PC-9 (cell line): Measurements from ENCODE around the gene BAX. TPM values are rescaled to one million over a fixed set of nuclear protein-coding genes. Genes with fewer than 3 reads are reported as not detected.

Experiments used
- BruUV-seq: library from RNA; stranded (reverse); fragments of 400-500 nt; replicated peaks from 2 replicates; lab custom pipeline; 2021; lab: Mats Ljungman, UMichigan
- CTCF ChIA-PET: fragments of 300-600 bp; sonication (Branson Sonifier 250); formaldehyde crosslinking; loops from one replicate; lab custom pipeline; 2022; ENCODE audit warnings: antibody characterized with exemption; lab: Charles Lee
- POLR2A ChIA-PET: fragments of 300-600 bp; sonication (Branson Sonifier 250); formaldehyde crosslinking; loops from one replicate; lab custom pipeline; 2022; ENCODE audit warnings: antibody characterized with exemption; ENCODE audit not compliant: unreplicated experiment; lab: Charles Lee
- DNase-seq, 2 experiments: peaks; one replicate each; pipeline versions ENCODE4 v3.0.0 to v3.0.0-alpha.2; 2015 to 2022; ENCODE audit warnings: mixed read lengths in 1 of 2
- H2AFZ ChIP-seq: fragments of 200-600 bp; sonication (generic); 2 replicates; pipeline ENCODE4 v1.8.1; 2017; ENCODE audit warnings: antibody characterized with exemption
- H3F3A ChIP-seq: fragments of 200-600 bp; sonication (generic); 2 replicates; pipeline ENCODE4 v1.8.1; 2017; ENCODE audit warnings: antibody characterized with exemption, mild to moderate bottlenecking, low read depth; ENCODE audit not compliant: insufficient read depth
- H3K27ac ChIP-seq: fragments of 200-600 bp; sonication (generic); 2 replicates; pipeline ENCODE4 v1.6.1; 2016; ENCODE audit warnings: mixed run types
- H3K27me3 ChIP-seq: fragments of 200-600 bp; sonication (generic); 2 replicates; pipeline ENCODE4 v1.6.1; 2016; ENCODE audit warnings: low read depth, mixed run types; ENCODE audit not compliant: insufficient read depth
- H3K36me3 ChIP-seq: fragments of 200-600 bp; sonication (generic); 2 replicates; pipeline ENCODE4 v1.6.1; 2016; ENCODE audit warnings: low read depth, mixed run types
- H3K4me1 ChIP-seq: fragments of 200-600 bp; sonication (generic); replicated peaks from 2 replicates; pipeline ENCODE4 v1.6.1; 2016; ENCODE audit warnings: mixed run types; ENCODE audit not compliant: insufficient read depth
- H3K4me2 ChIP-seq: fragments of 200-600 bp; sonication (generic); 2 replicates; pipeline ENCODE4 v1.6.1; 2017; ENCODE audit warnings: mixed run types
- H3K4me3 ChIP-seq: fragments of 200-600 bp; sonication (generic); 2 replicates; pipeline ENCODE4 v1.6.1; 2016; ENCODE audit warnings: mixed run types
- H3K79me2 ChIP-seq: fragments of 200-600 bp; sonication (generic); 2 replicates; pipeline ENCODE4 v1.6.1; 2017; ENCODE audit warnings: low read depth, mixed run types
- H3K9me2 ChIP-seq: fragments of 200-600 bp; sonication (generic); 2 replicates; pipeline ENCODE4 v1.8.1; 2017; ENCODE audit warnings: mild to moderate bottlenecking; ENCODE audit not compliant: insufficient read depth
- H3K9me3 ChIP-seq: fragments of 200-600 bp; sonication (generic); 2 replicates; pipeline ENCODE4 v1.8.1; 2016; ENCODE audit warnings: low read depth; ENCODE audit not compliant: insufficient read depth
- H4K20me1 ChIP-seq: fragments of 200-600 bp; sonication (generic); 2 replicates; pipeline ENCODE4 v1.8.1; 2017; ENCODE audit not compliant: insufficient read depth
- EZH2 ChIP-seq: fragments of 200-600 bp; sonication (generic); IDR thresholded peaks from 2 replicates; pipeline ENCODE4 v1.8.0; 2017; ENCODE audit warnings: antibody characterized with exemption, low read depth
- intact Hi-C: fragments of 100-400 bp; cut with micrococcal nuclease; formaldehyde crosslinking; loops from one replicate; pipeline ENCODE4 v1.10.0; 2022; ENCODE audit not compliant: unreplicated experiment
- total RNA-seq: library from RNA; stranded (reverse); gene quantifications from 2 replicates; pipeline ENCODE4 v1.2.3, GENCODE V29; 2021
- TF ChIP-seq, protein P1 (sequence below): fragments of 200-600 bp; sonication (generic); conservative IDR thresholded peaks from 2 replicates; pipeline ENCODE4 v1.6.1; 2017; ENCODE audit warnings: mixed run types, antibody characterized with exemption, mild to moderate bottlenecking, moderate library complexity

BAX gene
- total RNA-seq, 1 experiment from 2014 or later, result 140 TPM

DNA sequence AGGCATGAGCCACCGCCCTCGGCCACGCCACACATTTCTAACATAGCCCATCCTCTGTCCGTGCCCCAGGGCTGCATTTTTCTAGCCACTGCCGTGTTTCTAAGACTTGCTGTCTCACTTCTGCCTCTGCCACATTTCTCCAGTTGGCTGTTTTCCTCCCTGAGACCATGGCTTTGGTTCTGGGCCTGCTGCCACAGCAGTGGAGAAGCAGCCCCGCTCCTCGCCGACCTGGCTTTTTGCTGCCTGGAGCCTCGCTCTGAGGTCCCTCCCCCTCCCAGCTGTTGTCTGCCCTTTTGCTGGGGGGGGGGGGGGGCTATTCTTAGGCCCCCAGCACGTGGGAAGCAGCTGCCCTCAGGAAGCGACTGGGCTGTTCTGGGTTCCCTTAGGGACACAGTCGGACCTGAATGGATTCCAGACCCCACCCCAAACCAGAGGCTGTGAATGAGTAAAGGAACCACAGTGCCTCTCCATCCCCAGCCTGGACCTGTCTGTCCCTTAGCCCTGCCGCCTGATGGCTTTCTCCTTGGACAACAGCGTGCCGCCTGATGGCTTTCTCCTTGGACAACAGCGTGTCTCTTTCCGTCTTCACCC, 35.1 kb downstream of the BAX start:
- TF ChIP-seq EZH2, result no peak
- TF ChIP-seq, protein P1, sequence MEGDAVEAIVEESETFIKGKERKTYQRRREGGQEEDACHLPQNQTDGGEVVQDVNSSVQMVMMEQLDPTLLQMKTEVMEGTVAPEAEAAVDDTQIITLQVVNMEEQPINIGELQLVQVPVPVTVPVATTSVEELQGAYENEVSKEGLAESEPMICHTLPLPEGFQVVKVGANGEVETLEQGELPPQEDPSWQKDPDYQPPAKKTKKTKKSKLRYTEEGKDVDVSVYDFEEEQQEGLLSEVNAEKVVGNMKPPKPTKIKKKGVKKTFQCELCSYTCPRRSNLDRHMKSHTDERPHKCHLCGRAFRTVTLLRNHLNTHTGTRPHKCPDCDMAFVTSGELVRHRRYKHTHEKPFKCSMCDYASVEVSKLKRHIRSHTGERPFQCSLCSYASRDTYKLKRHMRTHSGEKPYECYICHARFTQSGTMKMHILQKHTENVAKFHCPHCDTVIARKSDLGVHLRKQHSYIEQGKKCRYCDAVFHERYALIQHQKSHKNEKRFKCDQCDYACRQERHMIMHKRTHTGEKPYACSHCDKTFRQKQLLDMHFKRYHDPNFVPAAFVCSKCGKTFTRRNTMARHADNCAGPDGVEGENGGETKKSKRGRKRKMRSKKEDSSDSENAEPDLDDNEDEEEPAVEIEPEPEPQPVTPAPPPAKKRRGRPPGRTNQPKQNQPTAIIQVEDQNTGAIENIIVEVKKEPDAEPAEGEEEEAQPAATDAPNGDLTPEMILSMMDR, result no peak
- no peak overlapping the region for H2AFZ ChIP-seq
- H3F3A ChIP-seq, result peaks cover 14% of the 10 kb centered on the region
- no peaks in the 10 kb centered on the region; the same call in 1 of the 2 replicates for H4K20me1 ChIP-seq
- ChIA-PET CTCF (no interaction called here), POLR2A (no interaction called here)
- BruUV-seq, result no TSS peak
- H3K27me3 ChIP-seq, result no peaks in the 10 kb centered on the region
- intact Hi-C loops, result loop anchor here (5.0 to 10.0 kb wide), 3 partner anchors 192 to 655 kb away; partner anchors contain the start of genes CA11, RRAS and SCAF1
- no peak overlapping the region for H3K27ac ChIP-seq
- H3K9me3 ChIP-seq, result no peaks in the 10 kb centered on the region
- no peak overlapping the region for H3K4me3 ChIP-seq
- peaks cover 7% of the 10 kb centered on the region; the same call in 1 of the 2 replicates for H3K36me3 ChIP-seq
- H3K9me2 ChIP-seq, result no peaks in the 10 kb centered on the region
- no peak overlapping the region for H3K4me2 ChIP-seq
- DNase-seq, result no peak
- peaks cover 39% of the 10 kb centered on the region for H3K79me2 ChIP-seq
- H3K4me1 ChIP-seq, result peaks cover 9% of the 10 kb centered on the region

DNA sequence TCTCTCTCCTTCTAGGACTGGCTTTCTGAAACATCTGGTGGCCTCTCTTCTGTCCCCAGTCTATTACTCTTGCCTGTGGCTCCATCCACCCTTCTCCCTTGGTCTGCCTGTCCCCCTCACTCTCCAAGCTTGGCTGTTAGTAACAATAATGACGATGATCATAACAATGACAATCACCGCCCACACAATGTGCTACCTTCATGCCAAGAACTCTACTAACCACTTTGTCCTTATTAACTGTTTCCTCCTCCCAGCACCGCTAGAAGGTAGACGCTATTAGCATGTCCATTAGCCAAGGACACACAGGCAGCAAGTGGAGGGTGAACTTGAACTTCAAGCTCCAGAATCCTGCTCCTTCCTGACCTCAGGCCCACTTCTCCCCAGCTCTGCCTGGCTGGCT, 35.7 kb downstream of the BAX start:
- Histone ChIP-seq H4K20me1 (no peaks in the 10 kb centered on the region; the same call in 1 of the 2 replicates), H3K79me2 (peaks cover 45% of the 10 kb centered on the region), H3K36me3 (peaks cover under 1% of the 10 kb centered on the region; the same call in 1 of the 2 replicates), H3K27ac (no peak overlapping the region), H3K9me3 (no peaks in the 10 kb centered on the region), H2AFZ (no peak overlapping the region), H3K4me1 (peaks cover 15% of the 10 kb centered on the region), H3K4me3 (no peak overlapping the region), H3K4me2 (no peak overlapping the region), H3K27me3 (no peaks in the 10 kb centered on the region), H3F3A (peaks cover 14% of the 10 kb centered on the region), H3K9me2 (no peaks in the 10 kb centered on the region)
- intact Hi-C loops, result loop anchor here (5.0 to 10.0 kb wide), 3 partner anchors 193 to 654 kb away; partner anchors contain the start of genes CA11, RRAS and SCAF1
- POLR2A ChIA-PET, result no interaction called here
- no TSS peak for BruUV-seq
- no peak for DNase-seq
- TF ChIP-seq EZH2, result no peak
- TF ChIP-seq, protein P1, result no peak
- CTCF ChIA-PET, result no interaction called here

- no peak overlapping the region for H3K4me3 ChIP-seq
- peaks cover 16% of the 10 kb centered on the region for H3K4me1 ChIP-seq
- CTCF ChIA-PET, result interaction anchor here (2.6 kb wide), 1 partner anchor 21 kb away, joined by 11 read pairs; no protein-coding TSS in a partner anchor
- H2AFZ ChIP-seq, result no peak overlapping the region
- no peaks in the 10 kb centered on the region for H3K9me3 ChIP-seq
- H3K4me2 ChIP-seq, result peak overlapping the region; percentile 95; the same call in 1 of the 2 replicates
- POLR2A ChIA-PET, result interaction anchor here (1.1 kb wide), 1 partner anchor 29 kb away, joined by 4 read pairs; no protein-coding TSS in a partner anchor
- peaks cover 52% of the 10 kb centered on the region for H3K79me2 ChIP-seq
- no peaks in the 10 kb centered on the region for H3K9me2 ChIP-seq
- no TSS peak for BruUV-seq
- TF ChIP-seq, protein P1, result no peak
- no peak for TF ChIP-seq EZH2
- DNase-seq, result no peak
- intact Hi-C loops, result loop anchor here (5.0 to 10.0 kb wide), 3 partner anchors 194 to 654 kb away; partner anchors contain the start of genes CA11, RRAS and SCAF1
- H4K20me1 ChIP-seq, result peaks cover 3% of the 10 kb centered on the region
- peaks cover 18% of the 10 kb centered on the region for H3F3A ChIP-seq
- no peak overlapping the region for H3K27ac ChIP-seq
- no peaks in the 10 kb centered on the region for H3K27me3 ChIP-seq
- H3K36me3 ChIP-seq, result no peaks in the 10 kb centered on the region
Measured at GRCh38 chr19:48991011-48991609, 36.4 kb downstream of the BAX start.
